ENCODE data around the gene SHISA4.
"Not testable (repeated sequence)": the region's sequence is repeated elsewhere in the genome, so short reads cannot be mapped to it uniquely, and the experiment has no call there.

Gene SHISA4

GRCh38 chr1:201898240-201898894 lies 9.7 kb downstream of the SHISA4 start:
- Histone ChIP-seq H3K9me2 (replicated peaks; ENCODE audit: insufficient read depth, low read length) (no peaks in the 10 kb centered on the region), H3K36me3 (replicated peaks; ENCODE audit: insufficient read depth, low read length) (no peaks in the 10 kb centered on the region), H3K9ac (ENCODE audit: low read length) (no peak overlapping the region), H2AFZ (ENCODE audit: low read length) (no peak overlapping the region), H3K9me3 (replicated peaks; ENCODE audit: insufficient read depth, low read length) (no peaks in the 10 kb centered on the region), H3F3A (ENCODE audit: insufficient read depth, low read length) (no peaks in the 10 kb centered on the region), H3K27me3 (replicated peaks; ENCODE audit: insufficient read depth, low read length) (no peaks in the 10 kb centered on the region), H3K4me1 (ENCODE audit: low read length) (peaks cover 13% of the 10 kb centered on the region), H3K4me2 (ENCODE audit: low read depth, low read length) (no peak overlapping the region), H3K79me2 (ENCODE audit: low read length) (no peaks in the 10 kb centered on the region), H4K20me1 (ENCODE audit: insufficient read depth, low read length) (no peaks in the 10 kb centered on the region), H3K27ac (ENCODE audit: low read length) (no peak overlapping the region), H3K4me3 (ENCODE audit: low read length) (no peak overlapping the region)
- DNase-seq: no peak
- TF ChIP-seq EZH2phosphoT487 (IDR thresholded peaks at IDR 0.05; ENCODE audit: low read length): no peak

- no peak overlapping the region for H3K27ac ChIP-seq (ENCODE audit: low read length)
- H3K4me1 ChIP-seq (ENCODE audit: low read length): peaks cover 13% of the 10 kb centered on the region
- H3K27me3 ChIP-seq (replicated peaks; ENCODE audit: insufficient read depth, low read length): no peaks in the 10 kb centered on the region
- H3K9me2 ChIP-seq (replicated peaks; ENCODE audit: insufficient read depth, low read length): no peaks in the 10 kb centered on the region
- H3K36me3 ChIP-seq (replicated peaks; ENCODE audit: insufficient read depth, low read length): no peaks in the 10 kb centered on the region
- H3F3A ChIP-seq (ENCODE audit: insufficient read depth, low read length): no peaks in the 10 kb centered on the region
- no peak for TF ChIP-seq EZH2 (optimal IDR thresholded peaks at IDR 0.05; ENCODE audit: low read depth, low read length)
- TF ChIP-seq CTCF (IDR thresholded peaks at IDR 0.05; ENCODE audit: low read length): no peak
- TF ChIP-seq EZH2phosphoT487 (IDR thresholded peaks at IDR 0.05; ENCODE audit: low read length): no peak
- no peak for DNase-seq
- H4K20me1 ChIP-seq (ENCODE audit: insufficient read depth, low read length): no peaks in the 10 kb centered on the region
- H3K9ac ChIP-seq (ENCODE audit: low read length): no peak overlapping the region
- H3K9me3 ChIP-seq (replicated peaks; ENCODE audit: insufficient read depth, low read length): no peaks in the 10 kb centered on the region
- H3K79me2 ChIP-seq (ENCODE audit: low read length): no peaks in the 10 kb centered on the region
- no peak overlapping the region for H3K4me3 ChIP-seq (ENCODE audit: low read length)
- H2AFZ ChIP-seq (ENCODE audit: low read length): no peak overlapping the region
- no peak overlapping the region for H3K4me2 ChIP-seq (ENCODE audit: low read depth, low read length)
These were observed 10.3 kb downstream of the SHISA4 start for GRCh38 chr1:201898992-201899391.

GRCh38 chr1:201899683-201900429 lies 11.2 kb downstream of the SHISA4 start:
- H2AFZ ChIP-seq (ENCODE audit: low read length): no peak overlapping the region
- H3K9me3 ChIP-seq (replicated peaks; ENCODE audit: insufficient read depth, low read length): no peaks in the 10 kb centered on the region
- H4K20me1 ChIP-seq (ENCODE audit: insufficient read depth, low read length): no peaks in the 10 kb centered on the region
- no peak overlapping the region for H3K9ac ChIP-seq (ENCODE audit: low read length)
- peaks cover 13% of the 10 kb centered on the region for H3K4me1 ChIP-seq (ENCODE audit: low read length)
- H3K27me3 ChIP-seq (replicated peaks; ENCODE audit: insufficient read depth, low read length): no peaks in the 10 kb centered on the region
- H3K27ac ChIP-seq (ENCODE audit: low read length): no peak overlapping the region
- H3K4me3 ChIP-seq (ENCODE audit: low read length): no peak overlapping the region
- no peak for DNase-seq
- no peaks in the 10 kb centered on the region for H3K9me2 ChIP-seq (replicated peaks; ENCODE audit: insufficient read depth, low read length)
- no peak overlapping the region for H3K4me2 ChIP-seq (ENCODE audit: low read depth, low read length)
- no peaks in the 10 kb centered on the region for H3K36me3 ChIP-seq (replicated peaks; ENCODE audit: insufficient read depth, low read length)
- no peaks in the 10 kb centered on the region for H3K79me2 ChIP-seq (ENCODE audit: low read length)
- TF ChIP-seq CTCF (IDR thresholded peaks at IDR 0.05; ENCODE audit: low read length) (no peak), EZH2 (optimal IDR thresholded peaks at IDR 0.05; ENCODE audit: low read depth, low read length) (no peak), EZH2phosphoT487 (IDR thresholded peaks at IDR 0.05; ENCODE audit: low read length) (no peak)
- no peaks in the 10 kb centered on the region for H3F3A ChIP-seq (ENCODE audit: insufficient read depth, low read length)

GRCh38 chr1:201900476-201900875 lies 11.8 kb downstream of the SHISA4 start:
- Histone ChIP-seq H3K4me2 (ENCODE audit: low read depth, low read length) (no peak overlapping the region), H3K27me3 (replicated peaks; ENCODE audit: insufficient read depth, low read length) (no peaks in the 10 kb centered on the region), H3K9me2 (replicated peaks; ENCODE audit: insufficient read depth, low read length) (no peaks in the 10 kb centered on the region), H3K27ac (ENCODE audit: low read length) (no peak overlapping the region), H2AFZ (ENCODE audit: low read length) (no peak overlapping the region), H3K36me3 (replicated peaks; ENCODE audit: insufficient read depth, low read length) (no peaks in the 10 kb centered on the region), H3K4me1 (ENCODE audit: low read length) (peaks cover 14% of the 10 kb centered on the region), H4K20me1 (ENCODE audit: insufficient read depth, low read length) (no peaks in the 10 kb centered on the region), H3K4me3 (ENCODE audit: low read length) (no peak overlapping the region), H3K9me3 (replicated peaks; ENCODE audit: insufficient read depth, low read length) (no peaks in the 10 kb centered on the region), H3F3A (ENCODE audit: insufficient read depth, low read length) (no peaks in the 10 kb centered on the region), H3K9ac (ENCODE audit: low read length) (no peak overlapping the region), H3K79me2 (ENCODE audit: low read length) (no peaks in the 10 kb centered on the region)
- TF ChIP-seq EZH2phosphoT487 (IDR thresholded peaks at IDR 0.05; ENCODE audit: low read length): no peak
- TF ChIP-seq EZH2 (optimal IDR thresholded peaks at IDR 0.05; ENCODE audit: low read depth, low read length): no peak
- TF ChIP-seq CTCF (IDR thresholded peaks at IDR 0.05; ENCODE audit: low read length): no peak
- DNase-seq: no peak

GRCh38 chr1:201901036-201901435 lies 12.3 kb downstream of the SHISA4 start:
- not testable (repeated sequence) for H3K79me2 ChIP-seq (ENCODE audit: low read length); H3K4me3 ChIP-seq (ENCODE audit: low read length); H3K27ac ChIP-seq (ENCODE audit: low read length); H2AFZ ChIP-seq (ENCODE audit: low read length); H3K9me2 ChIP-seq (replicated peaks; ENCODE audit: insufficient read depth, low read length); H3K9ac ChIP-seq (ENCODE audit: low read length); H3K4me2 ChIP-seq (ENCODE audit: low read depth, low read length); H4K20me1 ChIP-seq (ENCODE audit: insufficient read depth, low read length); H3F3A ChIP-seq (ENCODE audit: insufficient read depth, low read length); H3K9me3 ChIP-seq (replicated peaks; ENCODE audit: insufficient read depth, low read length); H3K27me3 ChIP-seq (replicated peaks; ENCODE audit: insufficient read depth, low read length); DNase-seq; H3K36me3 ChIP-seq (replicated peaks; ENCODE audit: insufficient read depth, low read length)
- peaks cover 18% of the 10 kb centered on the region for H3K4me1 ChIP-seq (ENCODE audit: low read length)

All from MM.1S (cell line).